ENCODE data around the gene ZNF385C. TPM values are rescaled to one million over a fixed set of nuclear protein-coding genes. Genes with fewer than 3 reads are reported as not detected.
"Not testable (repeated sequence)": the region's sequence is repeated elsewhere in the genome, so short reads cannot be mapped to it uniquely, and the experiment has no call there.

Gene ZNF385C
- total RNA-seq, result under 0.01 TPM in 1 of 2 replicates, not detected in the other
- 0.03 TPM in 1 of 2 replicates, not detected in the other for polyA plus RNA-seq
- polyA plus RNA-seq (2012), result not detected in 2 replicates
- polyA minus RNA-seq (ENCODE audit: low replicate concordance), result 0.74 TPM in 1 of 2 replicates, not detected in the other

- TF ChIP-seq CTCF (conservative IDR thresholded peaks at IDR 0.05 in 1 of 2, IDR thresholded peaks at IDR 0.05 in 1 of 2; ENCODE audit: low read depth in 1 of 2, low read length in 2 of 2) (no peak), EZH2 (IDR thresholded peaks at IDR 0.05; ENCODE audit: low read length, missing control alignments) (peak; percentile 82)
- Histone ChIP-seq H4K20me1 (ENCODE audit: control insufficient read depth, extremely low read depth, insufficient read depth, low read length) (no peaks in the 10 kb centered on the region), H3K27ac (ENCODE audit: insufficient read depth, low read length) (no peak within 1 kb of the TSS), H3K9me3 (ENCODE audit: control insufficient read depth, insufficient read depth, low read depth, low read length) (no peaks in the 10 kb centered on the region), H3K36me3 (ENCODE audit: control insufficient read depth, insufficient read depth, low read length) (no peaks in the 10 kb centered on the region), H3K4me3 (replicated peaks in 1 of 4; ENCODE audit: control extremely low read depth in 1 of 4, insufficient read depth in 1 of 4, low read depth in 3 of 4, low read length in 4 of 4) (no peak within 1 kb of the TSS), H3K9ac (ENCODE audit: insufficient read depth, low read length) (no peak within 1 kb of the TSS), H3K4me2 (ENCODE audit: extremely low read depth, insufficient read depth, low read length) (no peak within 1 kb of the TSS), H3K4me1 (ENCODE audit: control insufficient read depth, extremely low read depth, insufficient read depth, low read length) (no peaks in the 10 kb centered on the region), H2AFZ (ENCODE audit: low read length) (no peak within 1 kb of the TSS), H3K79me2 (ENCODE audit: control insufficient read depth, insufficient read depth, low read length) (no peaks in the 10 kb centered on the region), H3K27me3 (ENCODE audit: control insufficient read depth, insufficient read depth, low read length) (peaks cover 24% of the 10 kb centered on the region)
- no peak for DNase-seq (ENCODE audit: low read depth in 2 of 2)
These were observed at the start of gene ZNF385C for GRCh38 chr17:42097691-42098631. Gene ZNF385C, minus strand, starts transcription at chr17:42098473. Its CDS starts 35,417 bp downstream, at chr17:42063056.

DNA sequence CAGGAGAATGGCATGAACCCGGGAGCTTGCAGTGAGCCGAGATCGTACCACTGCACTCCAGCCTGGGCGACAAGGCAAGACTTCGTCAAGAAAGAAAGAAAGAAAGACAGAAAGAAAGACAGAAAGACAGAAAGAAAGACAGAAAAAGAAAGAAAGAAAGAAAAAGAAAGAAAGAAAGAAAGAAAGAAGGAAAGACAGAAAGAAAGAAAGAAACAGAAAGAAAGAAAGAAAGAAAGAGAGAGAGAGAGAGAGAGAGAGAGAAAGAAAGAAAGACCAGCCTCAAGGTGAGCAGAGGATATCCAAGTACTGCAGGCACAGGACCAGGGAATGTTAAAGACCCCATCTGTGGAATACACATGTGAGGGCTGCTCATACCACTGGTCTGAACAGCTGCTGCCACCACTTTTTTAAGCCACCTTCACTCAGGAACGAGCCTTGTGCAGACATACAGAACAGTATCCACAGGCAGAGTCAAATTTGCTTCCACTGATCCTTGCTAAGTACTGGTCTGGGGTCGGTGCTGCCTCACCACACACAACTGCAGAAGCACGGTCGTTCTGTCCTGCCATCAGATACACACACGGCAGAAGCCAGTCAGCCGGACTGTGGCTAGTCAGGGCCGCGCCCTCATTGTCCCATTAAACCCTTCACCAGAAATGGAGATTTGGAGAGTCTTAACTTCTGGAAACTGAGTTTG is 48.8 kb upstream of the ZNF385C start:
- H3K27ac ChIP-seq (ENCODE audit: insufficient read depth, low read length), result no peak overlapping the region

GRCh38 chr17:42143138-42143537 is 44.9 kb upstream of the ZNF385C start:
- not testable (repeated sequence) for H3K4me2 ChIP-seq (ENCODE audit: extremely low read depth, insufficient read depth, low read length); H3K4me3 ChIP-seq (replicated peaks in 1 of 4; ENCODE audit: control extremely low read depth in 1 of 4, insufficient read depth in 1 of 4, low read depth in 3 of 4, low read length in 4 of 4); H2AFZ ChIP-seq (ENCODE audit: low read length); H4K20me1 ChIP-seq (ENCODE audit: control insufficient read depth, extremely low read depth, insufficient read depth, low read length); H3K27ac ChIP-seq (ENCODE audit: insufficient read depth, low read length); H3K36me3 ChIP-seq (ENCODE audit: control insufficient read depth, insufficient read depth, low read length); H3K9me3 ChIP-seq (ENCODE audit: control insufficient read depth, insufficient read depth, low read depth, low read length); H3K9ac ChIP-seq (ENCODE audit: insufficient read depth, low read length); H3K27me3 ChIP-seq (ENCODE audit: control insufficient read depth, insufficient read depth, low read length); DNase-seq (ENCODE audit: low read depth in 2 of 2)
- H3K4me1 ChIP-seq (ENCODE audit: control insufficient read depth, extremely low read depth, insufficient read depth, low read length), result peaks cover 14% of the 10 kb centered on the region
- H3K79me2 ChIP-seq (ENCODE audit: control insufficient read depth, insufficient read depth, low read length), result peaks cover 58% of the 10 kb centered on the region

More for the DNA sequence above, 48.8 kb upstream of the ZNF385C start:
- Histone ChIP-seq H3K9me3 (ENCODE audit: control insufficient read depth, insufficient read depth, low read depth, low read length) (no peaks in the 10 kb centered on the region), H3K4me1 (ENCODE audit: control insufficient read depth, extremely low read depth, insufficient read depth, low read length) (peaks cover 9% of the 10 kb centered on the region), H4K20me1 (ENCODE audit: control insufficient read depth, extremely low read depth, insufficient read depth, low read length) (no peaks in the 10 kb centered on the region), H3K27me3 (ENCODE audit: control insufficient read depth, insufficient read depth, low read length) (no peaks in the 10 kb centered on the region), H3K79me2 (ENCODE audit: control insufficient read depth, insufficient read depth, low read length) (peaks cover 56% of the 10 kb centered on the region), H3K36me3 (ENCODE audit: control insufficient read depth, insufficient read depth, low read length) (no peaks in the 10 kb centered on the region), H3K4me2 (ENCODE audit: extremely low read depth, insufficient read depth, low read length) (no peak overlapping the region), H3K4me3 (replicated peaks in 1 of 4; ENCODE audit: control extremely low read depth in 1 of 4, insufficient read depth in 1 of 4, low read depth in 3 of 4, low read length in 4 of 4) (no peak overlapping the region), H3K9ac (ENCODE audit: insufficient read depth, low read length) (no peak overlapping the region), H2AFZ (ENCODE audit: low read length) (no peak overlapping the region)
- DNase-seq (ENCODE audit: low read depth in 2 of 2), result no peak
- TF ChIP-seq CTCF (conservative IDR thresholded peaks at IDR 0.05 in 1 of 2, IDR thresholded peaks at IDR 0.05 in 1 of 2; ENCODE audit: low read depth in 1 of 2, low read length in 2 of 2), result no peak
- no peak for TF ChIP-seq EZH2 (IDR thresholded peaks at IDR 0.05; ENCODE audit: low read length, missing control alignments)
